ENCODE data around the gene RTEL1.

RTEL1 gene

GRCh38 chr20:63686492-63687321, 28.6 kb downstream of the RTEL1 start:
- DNase-seq (ENCODE audit: low read depth), result peak; percentile 90
- no peak overlapping the region for H3K4me3 ChIP-seq (replicated peaks; ENCODE audit: low read depth, low read length)
- TF ChIP-seq CTCF (IDR thresholded peaks at IDR 0.05; ENCODE audit: low read length, missing control alignments), result no peak

DNA sequence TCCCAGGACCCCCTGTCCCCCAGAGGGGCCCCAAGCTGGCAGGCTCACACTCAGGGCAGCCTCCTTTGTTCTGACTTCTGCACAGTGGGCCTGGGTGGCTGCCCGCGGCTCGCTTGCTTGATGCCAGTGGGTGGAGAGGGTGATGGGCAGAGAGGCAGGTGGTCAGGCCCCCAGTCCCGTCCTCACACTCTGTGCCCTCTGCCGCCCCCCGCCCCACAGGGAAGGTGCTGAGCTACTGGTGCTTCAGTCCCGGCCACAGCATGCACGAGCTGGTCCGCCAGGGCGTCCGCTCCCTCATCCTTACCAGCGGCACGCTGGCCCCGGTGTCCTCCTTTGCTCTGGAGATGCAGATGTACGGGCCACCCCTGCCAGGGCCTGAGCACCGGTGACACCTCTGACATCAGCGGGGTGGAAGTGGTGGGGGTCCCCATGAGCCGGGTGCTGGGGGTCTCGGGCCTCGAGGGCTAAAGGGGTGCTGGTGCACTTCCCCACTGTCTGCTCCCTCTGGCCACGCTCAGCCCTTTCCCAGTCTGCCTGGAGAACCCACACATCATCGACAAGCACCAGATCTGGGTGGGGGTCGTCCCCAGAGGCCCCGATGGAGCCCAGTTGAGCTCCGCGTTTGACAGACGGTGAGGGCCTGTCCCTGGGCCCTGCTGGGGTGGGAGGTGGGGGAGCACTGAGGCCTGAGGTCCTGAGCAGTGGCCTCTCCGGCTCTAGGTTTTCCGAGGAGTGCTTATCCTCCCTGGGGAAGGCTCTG, 29.5 kb downstream of the RTEL1 start:
- no peak overlapping the region for H3K4me3 ChIP-seq (replicated peaks; ENCODE audit: low read depth, low read length)
- DNase-seq (ENCODE audit: low read depth), result no peak
- no peak for TF ChIP-seq CTCF (IDR thresholded peaks at IDR 0.05; ENCODE audit: low read length, missing control alignments)

- no peak for DNase-seq (ENCODE audit: low read depth)
- no peak for TF ChIP-seq CTCF (IDR thresholded peaks at IDR 0.05; ENCODE audit: low read length, missing control alignments)
Observed at GRCh38 chr20:63688228-63689045, 30.3 kb downstream of the RTEL1 start.

GRCh38 chr20:63689046-63690002, 31.2 kb downstream of the RTEL1 start:
- DNase-seq (ENCODE audit: low read depth), result no peak
- H3K4me3 ChIP-seq (replicated peaks; ENCODE audit: low read depth, low read length), result no peak overlapping the region
- no peak for TF ChIP-seq CTCF (IDR thresholded peaks at IDR 0.05; ENCODE audit: low read length, missing control alignments)

More at GRCh38 chr20:63688228-63689045, 30.3 kb downstream of the RTEL1 start:
- H3K4me3 ChIP-seq (replicated peaks; ENCODE audit: low read depth, low read length), result no peak overlapping the region

DNA sequence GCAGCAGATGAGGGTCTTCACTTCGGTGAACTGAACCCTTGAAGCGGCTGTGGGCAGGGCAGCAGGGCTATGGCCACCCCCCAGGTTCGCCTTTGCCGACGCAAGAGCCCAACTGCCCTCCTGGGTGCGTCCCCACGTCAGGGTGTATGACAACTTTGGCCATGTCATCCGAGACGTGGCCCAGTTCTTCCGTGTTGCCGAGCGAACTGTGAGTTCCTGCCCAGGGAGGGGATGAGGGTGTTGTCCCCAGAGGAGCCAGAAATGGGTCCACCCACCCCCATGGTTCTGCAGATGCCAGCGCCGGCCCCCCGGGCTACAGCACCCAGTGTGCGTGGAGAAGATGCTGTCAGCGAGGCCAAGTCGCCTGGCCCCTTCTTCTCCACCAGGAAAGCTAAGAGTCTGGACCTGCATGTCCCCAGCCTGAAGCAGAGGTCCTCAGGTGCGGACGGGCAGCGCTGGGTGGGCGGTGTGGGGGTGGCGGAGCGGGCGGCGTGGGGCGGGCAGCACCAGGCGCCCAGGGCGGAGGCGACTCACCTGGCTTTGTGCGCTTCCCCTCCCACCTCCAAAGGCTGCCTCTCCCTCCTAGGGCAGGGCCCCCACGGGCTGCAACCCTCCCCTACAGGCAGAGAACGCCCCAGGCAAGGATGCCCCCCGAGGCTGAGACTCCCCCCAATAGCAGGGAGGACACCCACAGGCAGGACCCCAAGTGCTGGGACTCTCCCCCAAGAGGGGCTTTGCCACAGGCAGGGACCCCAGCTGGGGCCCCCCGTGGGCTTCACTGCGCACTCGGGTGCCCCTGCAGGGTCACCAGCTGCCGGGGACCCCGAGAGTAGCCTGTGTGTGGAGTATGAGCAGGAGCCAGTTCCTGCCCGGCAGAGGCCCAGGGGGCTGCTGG, 32.1 kb downstream of the RTEL1 start:
- no peak overlapping the region for H3K4me3 ChIP-seq (replicated peaks; ENCODE audit: low read depth, low read length)
- no peak for DNase-seq (ENCODE audit: low read depth)
- no peak for TF ChIP-seq CTCF (IDR thresholded peaks at IDR 0.05; ENCODE audit: low read length, missing control alignments)
